Measurements from ENCODE around the gene SPDYC. TPM values are rescaled to one million over a fixed set of nuclear protein-coding genes. Genes with fewer than 3 reads are reported as not detected.

SPDYC gene
- total RNA-seq, 2 experiments from 2014 or later = not detected

GRCh38 chr11:65211293-65212105 lies 41.5 kb downstream of the SPDYC start:
- intact Hi-C loops (cut with micrococcal nuclease) = no loop called here
- POLR2A ChIA-PET = interaction anchor here (1.4 kb wide), 2 partner anchors 15 to 29 kb away, joined by 3 to 4 read pairs; no protein-coding TSS in a partner anchor
- no peak overlapping the region for H3K4me3 Mint-ChIP-seq
- peaks cover 3% of the 10 kb centered on the region for H3K27me3 Mint-ChIP-seq
- H3K27ac Mint-ChIP-seq = no peak overlapping the region
- TF ChIP-seq CTCF (IDR thresholded peaks at IDR 0.05) = no peak
- no peak for DNase-seq
- CTCF ChIA-PET = interaction anchor here (0.8 to 1.1 kb wide), 2 partner anchors 8 to 118 kb away, joined by 3 read pairs; no protein-coding TSS in a partner anchor
- ATAC-seq = no peak
- peaks cover 28% of the 10 kb centered on the region for H3K4me1 Mint-ChIP-seq (ENCODE audit: low read depth)
- H3K36me3 Mint-ChIP-seq (ENCODE audit: low read depth) = peaks cover 5% of the 10 kb centered on the region
- peaks cover 3% of the 10 kb centered on the region for H3K9me3 Mint-ChIP-seq

GRCh38 chr11:65212226-65212801 lies 42.3 kb downstream of the SPDYC start:
- intact Hi-C loops (cut with micrococcal nuclease) = no loop called here
- ChIA-PET CTCF (interaction anchor here (0.8 to 2.0 kb wide), 5 partner anchors 9 to 118 kb away, joined by 3 to 6 read pairs (median 4); no protein-coding TSS in a partner anchor), POLR2A (interaction anchor here (1.4 kb wide), 2 partner anchors 14 to 30 kb away, joined by 3 to 4 read pairs; no protein-coding TSS in a partner anchor)
- H3K36me3 Mint-ChIP-seq (ENCODE audit: low read depth) = peaks cover 5% of the 10 kb centered on the region
- no peak overlapping the region for H3K4me3 Mint-ChIP-seq
- no peak for TF ChIP-seq CTCF (IDR thresholded peaks at IDR 0.05)
- DNase-seq = no peak
- peaks cover 3% of the 10 kb centered on the region for H3K27me3 Mint-ChIP-seq
- no peak overlapping the region for H3K27ac Mint-ChIP-seq
- peaks cover 28% of the 10 kb centered on the region for H3K4me1 Mint-ChIP-seq (ENCODE audit: low read depth)
- ATAC-seq = no peak
- H3K9me3 Mint-ChIP-seq = peaks cover 3% of the 10 kb centered on the region

GRCh38 chr11:65213322-65214211 lies 43.5 kb downstream of the SPDYC start:
- ATAC-seq = peak; percentile 71
- intact Hi-C loops (cut with micrococcal nuclease) = no loop called here
- Mint-ChIP-seq H3K4me3 (no peak overlapping the region), H3K9me3 (peaks cover 3% of the 10 kb centered on the region), H3K4me1 (ENCODE audit: low read depth) (peaks cover 28% of the 10 kb centered on the region), H3K27me3 (peaks cover 3% of the 10 kb centered on the region), H3K36me3 (ENCODE audit: low read depth) (peaks cover 5% of the 10 kb centered on the region), H3K27ac (peak overlapping the region; percentile 40)
- peak; percentile 64 for DNase-seq
- CTCF ChIA-PET = interaction anchor here (0.8 to 2.5 kb wide), 6 partner anchors 9 to 116 kb away, joined by 3 to 22 read pairs (median 4); partner anchors contain the start of gene CDC42EP2
- POLR2A ChIA-PET = interaction anchor here (0.9 to 1.2 kb wide), 2 partner anchors 48 to 117 kb away, joined by 3 read pairs; partner anchors contain the start of genes POLA2 and VPS51
- no peak for TF ChIP-seq CTCF (IDR thresholded peaks at IDR 0.05)

- TF ChIP-seq CTCF (IDR thresholded peaks at IDR 0.05) = no peak
- peaks cover 3% of the 10 kb centered on the region for H3K36me3 Mint-ChIP-seq (ENCODE audit: low read depth)
- no peak overlapping the region for H3K27ac Mint-ChIP-seq
- peaks cover 3% of the 10 kb centered on the region for H3K9me3 Mint-ChIP-seq
- no peak overlapping the region for H3K4me3 Mint-ChIP-seq
- DNase-seq (no peak), ATAC-seq (no peak)
- ChIA-PET POLR2A (interaction anchor here (0.9 kb wide), 1 partner anchor 52 kb away, joined by 3 read pairs; no protein-coding TSS in a partner anchor), CTCF (interaction anchor here (1.3 to 2.5 kb wide), 5 partner anchors 10 to 115 kb away, joined by 4 to 22 read pairs (median 4); partner anchors contain the start of gene CDC42EP2)
- peaks cover 3% of the 10 kb centered on the region for H3K27me3 Mint-ChIP-seq
- intact Hi-C loops (cut with micrococcal nuclease) = no loop called here
- H3K4me1 Mint-ChIP-seq (ENCODE audit: low read depth) = peaks cover 27% of the 10 kb centered on the region
Observed at GRCh38 chr11:65214212-65214845, 44.3 kb downstream of the SPDYC start.
